CD4-positive, alpha-beta T cell treated with Interleukin-21 for 1 hour (primary cell): ENCODE results near the gene INHBB.

Source experiments
- DNase-seq: peaks from one replicate; pipeline ENCODE4 v3.0.0-alpha.2; 2020

INHBB gene

GRCh38 chr2:120399889-120400240 lies 53.9 kb downstream of the INHBB start:
- no peak for DNase-seq

DNA sequence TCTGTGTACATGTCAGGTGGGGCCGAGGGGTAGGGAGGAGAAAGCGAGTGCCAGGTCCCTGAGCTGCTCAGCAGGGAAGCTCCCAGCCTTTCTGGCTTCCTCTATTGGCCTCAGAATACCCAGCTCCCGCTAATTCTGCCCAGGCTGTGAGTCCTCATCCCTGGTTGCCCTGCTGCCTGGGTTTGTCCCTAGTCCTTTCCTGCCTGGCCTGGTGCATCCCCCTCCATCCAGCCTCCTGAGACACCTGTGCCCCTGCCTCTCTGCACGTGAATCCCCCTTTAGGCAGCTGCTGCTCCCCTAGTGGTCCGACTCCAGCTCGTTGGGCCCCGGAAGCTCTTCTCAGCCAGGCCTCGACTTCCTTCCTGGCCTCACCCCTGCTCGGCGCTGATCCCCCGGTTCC lies 54.6 kb downstream of the INHBB start:
- no peak for DNase-seq
